B cell (primary cell): Measurements from ENCODE around the gene RASSF8. TPM values are rescaled to one million over a fixed set of nuclear protein-coding genes. Genes with fewer than 3 reads are reported as not detected.

Experiments
- ATAC-seq: fragments of 200-7000 bp; cut with Tn5 transposase; one replicate; pipeline ENCODE4 v1.10.0; 2021; ENCODE audit warnings: low read depth, mild to moderate bottlenecking, moderate number of reproducible peaks, moderate library complexity
- CTCF ChIA-PET: fragments of 350-600 bp; sonication (Branson Sonifier 250); formaldehyde crosslinking; loops from one replicate; lab custom pipeline; 2021; ENCODE audit warnings: antibody characterized with exemption, inconsistent platforms; lab: Charles Lee
- POLR2A ChIA-PET: fragments of 350-600 bp; sonication (Branson Sonifier 250); formaldehyde crosslinking; loops from one replicate; lab custom pipeline; 2021; ENCODE audit warnings: antibody characterized with exemption; lab: Charles Lee
- DNase-seq: peaks from one replicate; pipeline ENCODE4 v3.0.0; 2013
- H2AFZ ChIP-seq: 2 replicates; pipeline ENCODE4 v1.6.1; 2012; ENCODE audit warnings: mild to moderate bottlenecking, low read depth, low read length; ENCODE audit not compliant: insufficient read depth, poor library complexity, severe bottlenecking
- H3K27ac ChIP-seq, 2 donors: 1 replicate in 1 of 2; 2 replicates in 1 of 2; pipeline ENCODE4 v1.5.1; 2012 to 2013; ENCODE audit warnings: low read length in 2 of 2, mild to moderate bottlenecking in 2 of 2, moderate library complexity in 1 of 2
- H3K27me3 ChIP-seq, 4 experiments: fragments of 200-600 bp in 1 of 4; sonication (generic) in 1 of 4; replicated peaks in 1 of 4; 1 replicate in 2 of 4; 2 replicates in 2 of 4; pipeline versions ENCODE4 v1.6.1 to v1.7.0; 2013 to 2016; ENCODE audit warnings: low read length in 3 of 4, mild to moderate bottlenecking in 2 of 4, mixed read lengths in 1 of 4, moderate library complexity in 1 of 4; ENCODE audit not compliant: insufficient read depth in 4 of 4, control insufficient read depth in 3 of 4; ENCODE audit errors: control extremely low read depth in 1 of 4
- H3K36me3 ChIP-seq, 2 experiments: replicated peaks in 1 of 2; 1 replicate in 1 of 2; 2 replicates in 1 of 2; pipeline versions ENCODE4 v1.6.1 to v1.7.1; 2013; ENCODE audit warnings: low read length in 1 of 2; ENCODE audit not compliant: insufficient read depth in 2 of 2, control insufficient read depth in 1 of 2; ENCODE audit errors: control extremely low read depth in 1 of 2, extremely low read depth in 1 of 2
- H3K4me1 ChIP-seq, 2 donors: fragments of 200-600 bp in 1 of 2; sonication (generic) in 1 of 2; 1 replicate in 1 of 2; 2 replicates in 1 of 2; pipeline versions ENCODE4 v1.5.1 to v1.6.1; 2013 to 2017; ENCODE audit warnings: low read length in 2 of 2; ENCODE audit not compliant: control insufficient read depth in 2 of 2, insufficient read depth in 2 of 2
- H3K4me2 ChIP-seq: replicated peaks from 2 replicates; pipeline ENCODE3; 2012; ENCODE audit warnings: mild to moderate bottlenecking, low read depth, low read length; ENCODE audit not compliant: poor library complexity, severe bottlenecking
- H3K4me3 ChIP-seq, 5 experiments: fragments of 200-600 bp in 1 of 5; sonication (generic) in 1 of 5; 1 replicate in 3 of 5; 2 replicates in 2 of 5; pipeline versions ENCODE4 v1.5.1 to v1.7.0; 2011 to 2016; ENCODE audit warnings: low read length in 4 of 5, mild to moderate bottlenecking in 4 of 5, low read depth in 2 of 5, control low read depth in 1 of 5, moderate library complexity in 1 of 5; ENCODE audit not compliant: insufficient read depth in 1 of 5; ENCODE audit errors: control extremely low read depth in 1 of 5, extremely low read depth in 1 of 5
- H3K79me2 ChIP-seq: fragments of 200-600 bp; sonication (generic); one replicate; pipeline ENCODE4 v1.6.0; 2016; ENCODE audit warnings: low read length; ENCODE audit not compliant: control insufficient read depth, insufficient read depth
- H3K9ac ChIP-seq: fragments of 200-600 bp; sonication (generic); 2 replicates; pipeline ENCODE4 v1.6.1; 2017; ENCODE audit warnings: mild to moderate bottlenecking, low read length, moderate library complexity
- H3K9me3 ChIP-seq, 3 donors: one replicate each; pipeline versions ENCODE4 v1.6.1 to v1.7.1; 2013; ENCODE audit warnings: low read length in 2 of 3; ENCODE audit not compliant: control insufficient read depth in 2 of 3, insufficient read depth in 1 of 3; ENCODE audit errors: control extremely low read depth in 1 of 3
- H4K20me1 ChIP-seq: 2 replicates; pipeline ENCODE4 v1.6.0; 2012; ENCODE audit warnings: mild to moderate bottlenecking, low read length; ENCODE audit not compliant: insufficient read depth, control insufficient read depth, poor library complexity, severe bottlenecking
- H3K27ac Mint-ChIP-seq: one replicate; pipeline ENCODE4 v1.8.0; 2021; ENCODE audit warnings: mixed read lengths
- H3K27me3 Mint-ChIP-seq: one replicate; pipeline ENCODE4 v1.8.0; 2021; ENCODE audit warnings: mixed read lengths
- H3K4me1 Mint-ChIP-seq: one replicate; pipeline ENCODE4 v1.8.0; 2021; ENCODE audit warnings: mixed read lengths
- H3K4me3 Mint-ChIP-seq: one replicate; pipeline ENCODE4 v1.8.0; 2021; ENCODE audit warnings: mixed read lengths
- H3K9me3 Mint-ChIP-seq: one replicate; pipeline ENCODE4 v1.8.0; 2022; ENCODE audit warnings: mixed read lengths; ENCODE audit not compliant: insufficient read depth
- CTCF ChIP-seq: fragments of 200-600 bp; IDR thresholded peaks from one replicate; pipeline ENCODE4 v1.8.0; 2022; ENCODE audit warnings: antibody characterized with exemption, mild to moderate bottlenecking
- EZH2 ChIP-seq: IDR thresholded peaks from 2 replicates; pipeline ENCODE4 v1.6.1; 2012; ENCODE audit warnings: borderline replicate concordance, low read depth, mild to moderate bottlenecking, moderate library complexity, low read length; ENCODE audit not compliant: insufficient read depth, poor library complexity, severe bottlenecking
- WGBS: methylation state at CpG from one replicate; pipeline ENCODE4 v1.1.5; 2013; ENCODE audit warnings: missing lambda C conversion rate; ENCODE audit not compliant: insufficient coverage; 5-methylcytosine and 5-hydroxymethylcytosine counted together
- intact Hi-C: fragments of 100-400 bp; cut with micrococcal nuclease; formaldehyde crosslinking; loops from one replicate; pipeline ENCODE4 v1.10.0; 2022
- polyA plus RNA-seq: library from polyadenylated mRNA; depleted of rRNA; stranded (reverse); fragments of >200 nt; gene quantifications from 2 replicates; pipeline ENCODE4 v1.2.3, GENCODE V29; 2012
- total RNA-seq, 2 donors: library from RNA; stranded (reverse); fragments of 120-200 nt in 1 of 2; gene quantifications; 1 replicate in 1 of 2; 2 replicates in 1 of 2; pipeline versions ENCODE4 v1.2.3 to v1.2.4, GENCODE V29; 2013 to 2022

The RASSF8 gene
- total and polyA plus RNA-seq, 2 donors (not counting 1 experiment from before 2014, with no cell fraction given) = 0.01 to 0.49 TPM

- H3K36me3 ChIP-seq = no peaks in the 10 kb centered on the region
- H3K79me2 ChIP-seq = peaks cover 2% of the 10 kb centered on the region
- Mint-ChIP-seq H3K4me1 (peaks cover 57% of the 10 kb centered on the region), H3K9me3 (no peaks in the 10 kb centered on the region), H3K27ac (peak overlapping the region; percentile 75), H3K4me3 (peak overlapping the region; percentile 84), H3K27me3 (no peaks in the 10 kb centered on the region)
- TF ChIP-seq EZH2 = no peak
- no peak for TF ChIP-seq CTCF
- H4K20me1 ChIP-seq = no peaks in the 10 kb centered on the region
- H3K4me2 ChIP-seq = peak overlapping the region; percentile 83
- ATAC-seq (no peak), DNase-seq (no peak)
- peaks cover 43 to 54% of the 10 kb centered on the region in 2 donors for H3K4me1 ChIP-seq
- peak overlapping the region in 4 of 5 experiments; percentile 67 to 80 (median 70) for H3K4me3 ChIP-seq
- WGBS = 81% methylated on average over 11 of the region's 13 CpGs
- no peaks in the 10 kb centered on the region for H3K27me3 ChIP-seq
- peak overlapping the region; percentile 74 for H3K9ac ChIP-seq
- peak overlapping the region; percentile 82 to 95 for H3K27ac ChIP-seq
- ChIA-PET POLR2A (interaction anchor here (0.5 to 2.3 kb wide), 8 partner anchors 8 to 1118 kb away, joined by 3 to 11 read pairs (median 4); partner anchors contain the start of gene BHLHE41), CTCF (interaction anchor here (0.9 to 2.6 kb wide), 12 partner anchors 9 to 537 kb away, joined by 3 to 9 read pairs (median 4); no protein-coding TSS in a partner anchor)
- intact Hi-C loops = loop anchor here (1.0 to 10.0 kb wide), 9 partner anchors 7 to 1060 kb away; partner anchors contain the start of gene ITPR2
- H3K9me3 ChIP-seq = no peaks in the 10 kb centered on the region
- H2AFZ ChIP-seq = peak overlapping the region; percentile 74
Measured at GRCh38 chr12:26114720-26115401, 156.4 kb downstream of the RASSF8 start.
